Thoracic aorta (tissue), 2 donors: Measurements from ENCODE around the gene XDH. TPM values are rescaled to one million over a fixed set of nuclear protein-coding genes. Genes with fewer than 3 reads are reported as not detected.

ENCODE experiments used
- ATAC-seq: fragments of 150-250 bp; one replicate; pipeline ENCODE4 v1.8.0; 2017; ENCODE audit warnings: low read depth; ENCODE audit not compliant: insufficient number of reproducible peaks, low FRiP score
- DNase-seq: peaks from one replicate; pipeline ENCODE4 v3.0.0-alpha.2; 2020; ENCODE audit warnings: low spot score
- H3K27ac ChIP-seq, 2 donors: fragments of 200-600 bp; sonication (generic); 1 replicate in 1 of 2; 2 replicates in 1 of 2; pipeline ENCODE4 v1.5.1; 2016; ENCODE audit warnings: mild to moderate bottlenecking in 2 of 2, moderate library complexity in 2 of 2
- H3K27me3 ChIP-seq: fragments of 200-600 bp; sonication (generic); replicated peaks from 2 replicates; pipeline ENCODE4 v1.6.0; 2016; ENCODE audit warnings: mild to moderate bottlenecking; ENCODE audit not compliant: insufficient read depth
- H3K36me3 ChIP-seq: fragments of 200-600 bp; sonication (generic); one replicate; pipeline ENCODE4 v1.5.1; 2016
- H3K4me1 ChIP-seq, 2 donors: fragments of 200-600 bp; sonication (generic); 1 replicate in 1 of 2; 2 replicates in 1 of 2; pipeline versions ENCODE4 v1.5.1 to v1.6.0; 2016; ENCODE audit warnings: low read depth in 2 of 2, mild to moderate bottlenecking in 1 of 2; ENCODE audit not compliant: control insufficient read depth in 1 of 2
- H3K4me3 ChIP-seq: fragments of 200-600 bp; sonication (generic); 2 replicates; pipeline ENCODE4 v1.5.1; 2016; ENCODE audit warnings: mild to moderate bottlenecking
- H3K9me3 ChIP-seq: fragments of 200-600 bp; sonication (generic); 2 replicates; pipeline ENCODE4 v1.5.1; 2016
- CTCF ChIP-seq: fragments of 200-600 bp; sonication (generic); IDR thresholded peaks from one replicate; pipeline ENCODE4 v1.5.1; 2019; ENCODE audit warnings: antibody characterized with exemption
- total RNA-seq, 2 donors: library from RNA; depleted of rRNA; stranded (reverse); fragments of >200 nt; gene quantifications; one replicate each; pipeline versions ENCODE4 v1.1.0 to v1.2.3, GENCODE V29; 2016

The XDH gene
- total RNA-seq, 2 donors from 2014 or later = not detected

GRCh38 chr2:31347319-31347718, 67.2 kb downstream of the XDH start:
- no peaks in the 10 kb centered on the region for H3K4me1 ChIP-seq
- no peak for TF ChIP-seq CTCF
- H3K27me3 ChIP-seq = no peaks in the 10 kb centered on the region
- H3K36me3 ChIP-seq = no peaks in the 10 kb centered on the region
- no peaks in the 10 kb centered on the region for H3K9me3 ChIP-seq
- ATAC-seq (no peak), DNase-seq (no peak)
- no peak overlapping the region for H3K27ac ChIP-seq
- no peak overlapping the region for H3K4me3 ChIP-seq

DNA sequence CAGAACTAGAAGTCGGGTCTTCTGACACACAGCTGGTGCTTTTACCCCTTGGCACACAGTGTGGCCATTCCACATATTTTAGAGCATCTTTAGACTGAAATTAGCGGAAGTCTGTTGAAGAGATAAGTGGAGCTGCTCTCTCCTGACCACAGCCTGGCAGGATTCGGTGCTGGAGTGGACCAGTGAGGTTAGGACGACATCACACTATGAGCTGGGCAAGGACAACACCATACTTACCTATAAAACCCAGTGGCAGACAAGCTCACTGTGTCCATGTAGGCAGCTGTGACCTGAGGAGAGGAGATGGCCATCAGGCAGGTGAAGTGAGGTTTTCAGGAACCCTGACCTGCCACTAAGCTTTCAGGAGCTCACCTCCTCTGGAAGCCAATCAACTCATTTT, 70.1 kb downstream of the XDH start:
- H3K4me1 ChIP-seq = no peaks in the 10 kb centered on the region
- H3K9me3 ChIP-seq = no peaks in the 10 kb centered on the region
- TF ChIP-seq CTCF = no peak
- no peak overlapping the region for H3K27ac ChIP-seq
- DNase-seq (no peak), ATAC-seq (no peak)
- H3K36me3 ChIP-seq = no peaks in the 10 kb centered on the region
- no peak overlapping the region for H3K4me3 ChIP-seq
- H3K27me3 ChIP-seq = no peaks in the 10 kb centered on the region

- no peak for TF ChIP-seq CTCF
- no peak for ATAC-seq
- H3K27ac ChIP-seq = no peak overlapping the region
- H3K36me3 ChIP-seq = no peaks in the 10 kb centered on the region
- H3K4me1 ChIP-seq = peaks cover 0 to 2% of the 10 kb centered on the region in 2 donors
- no peaks in the 10 kb centered on the region for H3K9me3 ChIP-seq
- no peak for DNase-seq
- no peak overlapping the region for H3K4me3 ChIP-seq
- H3K27me3 ChIP-seq = no peaks in the 10 kb centered on the region
Measured at GRCh38 chr2:31341351-31341750, 73.2 kb downstream of the XDH start.

- no peak for ATAC-seq
- no peaks in the 10 kb centered on the region for H3K9me3 ChIP-seq
- TF ChIP-seq CTCF = no peak
Measured at GRCh38 chr2:31339696-31340095, 74.8 kb downstream of the XDH start.

DNA sequence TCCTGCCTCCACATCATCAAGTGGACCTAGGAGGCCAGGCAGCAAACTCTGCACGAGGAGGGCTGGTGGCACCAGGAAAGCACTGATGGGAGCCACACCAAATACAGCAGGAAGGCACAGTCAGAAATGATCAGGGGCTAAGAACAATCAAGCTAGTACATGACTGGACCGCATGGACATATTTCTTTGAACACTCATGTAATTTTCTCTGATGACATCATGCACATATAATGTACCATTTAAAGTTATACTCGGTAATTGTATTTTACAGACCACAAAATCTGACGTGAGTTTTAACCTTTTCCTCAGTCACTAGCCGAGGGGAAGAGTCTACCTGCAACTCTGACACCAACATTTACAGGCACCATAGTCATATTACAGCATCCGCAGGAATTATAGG, 76.7 kb downstream of the XDH start:
- Histone ChIP-seq H3K4me3 (no peak overlapping the region), H3K4me1 (peaks cover 0 to 13% of the 10 kb centered on the region in 2 donors), H3K36me3 (no peaks in the 10 kb centered on the region), H3K27ac (no peak overlapping the region), H3K9me3 (no peaks in the 10 kb centered on the region), H3K27me3 (no peaks in the 10 kb centered on the region)
- ATAC-seq = no peak
- no peak for TF ChIP-seq CTCF
- no peak for DNase-seq

More at GRCh38 chr2:31339696-31340095, 74.8 kb downstream of the XDH start:
- Histone ChIP-seq H3K27ac (no peak overlapping the region), H3K36me3 (no peaks in the 10 kb centered on the region), H3K4me1 (peaks cover 0 to 13% of the 10 kb centered on the region in 2 donors), H3K27me3 (no peaks in the 10 kb centered on the region), H3K4me3 (no peak overlapping the region)
- no peak for DNase-seq
